ENCODE data around the gene CAPN13.

Gene CAPN13

GRCh38 chr2:30768036-30768686, 39.1 kb downstream of the CAPN13 start:
- no peaks in the 10 kb centered on the region for H3K36me3 ChIP-seq (replicated peaks; ENCODE audit: low read depth, low read length)
- no peak overlapping the region for H3K9ac ChIP-seq (ENCODE audit: low read length)
- H3K9me3 ChIP-seq (ENCODE audit: insufficient read depth, low read length) = no peaks in the 10 kb centered on the region
- H3K27me3 ChIP-seq (ENCODE audit: low read depth, low read length) = peaks cover 25% of the 10 kb centered on the region
- H3K27ac ChIP-seq (ENCODE audit: low read length) = no peak overlapping the region
- no peak overlapping the region for H2AFZ ChIP-seq (ENCODE audit: low read depth, low read length)
- H3K4me3 ChIP-seq (ENCODE audit: low read length) = no peak overlapping the region
- no peaks in the 10 kb centered on the region for H3K79me2 ChIP-seq (ENCODE audit: low read length)
- H4K20me1 ChIP-seq (ENCODE audit: insufficient read depth, low read length) = no peaks in the 10 kb centered on the region
- no peak overlapping the region for H3K4me2 ChIP-seq (ENCODE audit: low read length)
- H3K4me1 ChIP-seq (ENCODE audit: low read length) = no peaks in the 10 kb centered on the region
- TF ChIP-seq EZH2phosphoT487 (IDR thresholded peaks at IDR 0.05; ENCODE audit: low read depth) (no peak), CTCF (IDR thresholded peaks at IDR 0.05; ENCODE audit: low read depth, low read length) (no peak)

- Histone ChIP-seq H3K4me2 (ENCODE audit: low read length) (no peak overlapping the region), H3K4me1 (ENCODE audit: low read length) (no peaks in the 10 kb centered on the region), H3K4me3 (ENCODE audit: low read length) (no peak overlapping the region), H3K36me3 (replicated peaks; ENCODE audit: low read depth, low read length) (no peaks in the 10 kb centered on the region), H3K9me3 (ENCODE audit: insufficient read depth, low read length) (no peaks in the 10 kb centered on the region), H3K9ac (ENCODE audit: low read length) (no peak overlapping the region), H3K27ac (ENCODE audit: low read length) (no peak overlapping the region), H4K20me1 (ENCODE audit: insufficient read depth, low read length) (no peaks in the 10 kb centered on the region), H2AFZ (ENCODE audit: low read depth, low read length) (no peak overlapping the region), H3K79me2 (ENCODE audit: low read length) (no peaks in the 10 kb centered on the region), H3K27me3 (ENCODE audit: low read depth, low read length) (peaks cover 25% of the 10 kb centered on the region)
- no peak for TF ChIP-seq CTCF (IDR thresholded peaks at IDR 0.05; ENCODE audit: low read depth, low read length)
- TF ChIP-seq EZH2phosphoT487 (IDR thresholded peaks at IDR 0.05; ENCODE audit: low read depth) = no peak
Observed at GRCh38 chr2:30766666-30767065, 40.6 kb downstream of the CAPN13 start.

GRCh38 chr2:30765876-30766470, 41.3 kb downstream of the CAPN13 start:
- Histone ChIP-seq H3K79me2 (ENCODE audit: low read length) (no peaks in the 10 kb centered on the region), H3K9me3 (ENCODE audit: insufficient read depth, low read length) (no peaks in the 10 kb centered on the region), H2AFZ (ENCODE audit: low read depth, low read length) (no peak overlapping the region), H4K20me1 (ENCODE audit: insufficient read depth, low read length) (no peaks in the 10 kb centered on the region), H3K36me3 (replicated peaks; ENCODE audit: low read depth, low read length) (no peaks in the 10 kb centered on the region), H3K27me3 (ENCODE audit: low read depth, low read length) (peaks cover 25% of the 10 kb centered on the region), H3K4me3 (ENCODE audit: low read length) (no peak overlapping the region), H3K4me2 (ENCODE audit: low read length) (no peak overlapping the region), H3K27ac (ENCODE audit: low read length) (no peak overlapping the region), H3K4me1 (ENCODE audit: low read length) (no peaks in the 10 kb centered on the region), H3K9ac (ENCODE audit: low read length) (no peak overlapping the region)
- TF ChIP-seq CTCF (IDR thresholded peaks at IDR 0.05; ENCODE audit: low read depth, low read length) = no peak
- no peak for TF ChIP-seq EZH2phosphoT487 (IDR thresholded peaks at IDR 0.05; ENCODE audit: low read depth)

- H3K27me3 ChIP-seq (ENCODE audit: low read depth, low read length) = peaks cover 25% of the 10 kb centered on the region
- TF ChIP-seq EZH2phosphoT487 (IDR thresholded peaks at IDR 0.05; ENCODE audit: low read depth) (no peak), CTCF (IDR thresholded peaks at IDR 0.05; ENCODE audit: low read depth, low read length) (no peak)
- H3K4me3 ChIP-seq (ENCODE audit: low read length) = no peak overlapping the region
- no peaks in the 10 kb centered on the region for H3K9me3 ChIP-seq (ENCODE audit: insufficient read depth, low read length)
- no peak overlapping the region for H2AFZ ChIP-seq (ENCODE audit: low read depth, low read length)
- H3K9ac ChIP-seq (ENCODE audit: low read length) = no peak overlapping the region
- H3K27ac ChIP-seq (ENCODE audit: low read length) = no peak overlapping the region
- no peaks in the 10 kb centered on the region for H3K79me2 ChIP-seq (ENCODE audit: low read length)
- H3K4me2 ChIP-seq (ENCODE audit: low read length) = no peak overlapping the region
- no peaks in the 10 kb centered on the region for H3K36me3 ChIP-seq (replicated peaks; ENCODE audit: low read depth, low read length)
- H3K4me1 ChIP-seq (ENCODE audit: low read length) = no peaks in the 10 kb centered on the region
- no peaks in the 10 kb centered on the region for H4K20me1 ChIP-seq (ENCODE audit: insufficient read depth, low read length)
Observed at GRCh38 chr2:30765191-30765590, 42.1 kb downstream of the CAPN13 start.

Measured in OCI-LY3 (cell line).